HG02852 (cell line): Measurements from ENCODE around the gene CILP.
"Not testable (repeated sequence)": the region's sequence is repeated elsewhere in the genome, so short reads cannot be mapped to it uniquely, and the experiment has no call there.

Experiments used
- ATAC-seq: cut with Tn5 transposase; IDR thresholded peaks from one replicate; pipeline ENCODE4 v1.9.1; 2021; ENCODE audit warnings: mild to moderate bottlenecking, moderate library complexity; ENCODE audit not compliant: unreplicated experiment

The CILP gene

DNA sequence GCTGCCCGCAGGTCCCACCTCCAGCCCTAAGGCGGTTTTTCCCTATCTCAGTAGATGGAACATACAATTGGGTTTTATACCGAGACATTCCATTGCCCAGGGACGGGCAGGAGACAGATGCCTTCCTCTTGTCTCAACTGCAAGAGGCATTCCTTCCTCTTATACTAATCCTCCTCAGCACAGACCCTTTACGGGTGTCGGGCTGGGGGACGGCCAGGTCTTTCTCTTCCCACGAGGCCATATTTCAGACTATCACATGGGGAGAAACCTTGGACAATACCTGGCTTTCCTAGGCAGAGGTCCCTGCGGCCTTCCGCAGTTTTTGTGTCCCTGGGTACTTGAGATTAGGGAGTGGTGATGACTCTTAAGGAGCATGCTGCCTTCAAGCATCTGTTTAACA, 15.6 kb upstream of the CILP start:
- ATAC-seq, result not testable (repeated sequence)

DNA sequence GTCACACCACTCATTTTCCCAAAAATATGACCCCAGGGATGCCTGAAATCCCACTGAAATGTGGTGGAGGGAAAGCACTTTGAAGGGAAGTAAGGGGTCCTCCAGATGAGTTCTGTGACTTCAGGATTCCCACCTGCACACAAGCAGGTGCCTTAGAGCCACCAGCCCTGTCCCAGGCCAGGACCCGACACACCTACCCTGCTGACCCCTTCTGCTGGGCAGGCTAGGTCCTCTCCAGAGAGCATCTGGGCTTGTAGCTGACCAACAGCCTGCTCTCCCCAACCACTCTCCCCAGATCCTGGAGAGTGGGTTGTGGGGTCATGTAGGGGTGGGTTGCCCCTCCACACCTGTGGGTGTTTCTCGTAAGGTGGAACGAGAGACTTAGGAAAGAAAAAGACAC, 14.9 kb upstream of the CILP start:
- no peak for ATAC-seq

DNA sequence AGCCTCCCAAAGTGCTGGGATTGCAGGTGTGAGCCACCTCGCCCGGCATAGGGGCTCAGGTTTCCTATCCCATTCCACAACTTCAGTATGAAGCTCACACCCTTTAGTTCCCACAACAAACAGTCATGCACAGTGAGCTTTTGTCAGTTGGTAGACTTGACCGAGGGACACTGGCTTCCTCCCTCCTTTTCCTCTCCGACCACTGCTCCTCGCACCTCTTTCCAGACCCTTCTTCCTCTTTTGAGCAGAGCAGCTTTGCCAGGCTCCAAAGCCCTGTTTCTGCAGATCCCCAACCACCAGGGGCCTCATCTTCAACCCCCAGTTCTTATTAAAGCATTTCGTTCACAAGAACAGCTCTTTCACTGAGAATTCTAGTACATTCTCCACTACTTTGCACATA, 12.7 kb upstream of the CILP start:
- no peak for ATAC-seq

DNA sequence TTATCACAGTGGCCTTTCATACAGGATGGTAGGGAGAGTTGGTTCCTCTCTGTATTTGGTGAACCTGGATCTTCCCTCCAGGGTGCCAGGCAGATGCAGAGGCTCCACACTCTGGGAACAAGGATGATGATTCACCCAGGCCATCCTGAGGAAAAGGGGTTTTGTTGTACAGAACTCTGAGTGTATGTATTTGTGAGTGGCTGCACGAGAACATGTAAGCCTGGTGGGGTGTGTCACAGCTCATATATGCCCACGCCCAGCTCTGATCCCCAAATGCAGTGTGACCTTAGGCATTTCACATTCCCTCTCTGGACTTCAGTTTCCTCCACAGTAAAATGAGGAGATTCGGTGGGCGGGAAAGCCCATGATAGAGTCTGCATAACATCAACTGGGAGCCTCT, 11.6 kb upstream of the CILP start:
- ATAC-seq, result no peak

DNA sequence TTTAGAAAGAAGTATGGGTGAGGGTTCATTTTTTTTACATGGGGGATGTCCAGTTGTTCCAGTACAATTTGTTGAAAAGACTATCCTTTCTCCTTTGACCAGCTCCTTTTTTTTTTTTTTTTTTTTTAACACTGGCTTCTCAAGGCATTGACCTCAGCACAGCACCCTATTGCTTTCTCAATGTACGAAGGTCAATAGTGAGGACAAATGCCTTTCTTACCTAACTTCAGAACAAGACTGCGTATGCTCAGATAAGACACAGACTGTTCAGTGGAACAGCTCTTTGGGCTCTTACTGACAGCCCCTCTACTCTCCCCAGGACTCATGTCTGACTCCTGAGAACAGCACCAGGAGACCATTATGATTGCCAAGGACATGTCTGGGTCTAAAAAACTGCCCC, 10.4 kb upstream of the CILP start:
- no peak for ATAC-seq

DNA sequence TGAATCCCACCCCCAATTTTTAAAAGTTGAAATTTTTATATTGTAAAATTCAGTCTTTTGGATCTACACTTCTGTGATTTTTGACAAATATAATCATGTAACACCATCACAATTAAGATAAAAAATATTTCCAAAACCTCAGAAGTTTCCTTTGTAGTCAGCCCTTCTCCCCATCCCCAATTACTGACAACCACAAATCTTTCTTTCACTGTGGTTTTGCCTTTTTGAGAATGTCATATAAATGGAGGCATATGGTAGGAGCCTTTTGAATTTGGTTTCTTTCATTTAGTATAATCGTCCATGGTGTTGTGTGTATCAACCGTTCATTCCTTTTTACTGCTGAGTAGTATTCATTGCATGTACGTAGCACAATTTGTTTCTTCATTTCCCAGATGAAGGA, 7.9 kb upstream of the CILP start:
- ATAC-seq, result no peak

DNA sequence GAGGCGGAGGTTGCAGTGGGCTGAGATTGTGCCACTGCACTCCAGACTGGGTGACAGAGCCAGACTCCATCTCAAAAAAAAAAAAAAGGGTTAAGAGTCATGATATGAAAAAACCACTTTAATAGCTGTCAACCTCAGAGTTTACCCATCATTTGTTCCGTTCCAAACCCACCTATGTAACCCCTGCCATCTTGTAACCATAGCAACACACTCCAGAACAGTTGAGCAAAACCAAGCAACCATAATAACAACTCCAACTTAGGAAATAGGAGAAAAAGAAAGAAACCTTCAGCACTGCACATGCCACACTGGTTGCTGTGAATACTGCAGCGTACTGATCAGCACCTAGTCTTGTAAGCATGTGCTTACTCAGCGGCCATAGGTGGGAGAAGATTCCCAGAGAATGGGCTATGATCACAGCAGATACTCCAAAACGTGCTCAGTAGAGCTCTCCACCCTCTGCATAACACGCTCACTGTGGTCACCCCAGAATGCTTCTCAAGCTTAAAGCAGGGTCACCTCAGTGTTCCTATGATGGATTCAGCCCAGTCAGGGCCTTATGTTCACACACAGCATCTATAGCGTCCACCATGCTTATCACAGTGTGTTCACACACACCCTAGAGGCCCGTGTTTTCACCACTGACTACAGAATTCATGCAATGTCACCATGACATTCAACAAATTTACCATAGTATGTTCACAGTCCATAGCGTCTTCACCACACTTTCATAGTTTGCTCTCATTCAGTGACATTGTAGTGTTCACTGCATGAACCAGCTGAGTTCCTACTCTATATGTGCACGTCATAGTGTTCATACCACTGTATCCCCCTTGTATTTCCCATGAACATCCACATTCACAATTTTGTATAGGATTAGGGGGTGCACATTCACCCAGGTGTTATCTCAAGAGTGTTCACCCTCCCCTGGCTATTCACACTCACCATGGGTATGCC, 6.5 kb upstream of the CILP start:
- no peak for ATAC-seq

DNA sequence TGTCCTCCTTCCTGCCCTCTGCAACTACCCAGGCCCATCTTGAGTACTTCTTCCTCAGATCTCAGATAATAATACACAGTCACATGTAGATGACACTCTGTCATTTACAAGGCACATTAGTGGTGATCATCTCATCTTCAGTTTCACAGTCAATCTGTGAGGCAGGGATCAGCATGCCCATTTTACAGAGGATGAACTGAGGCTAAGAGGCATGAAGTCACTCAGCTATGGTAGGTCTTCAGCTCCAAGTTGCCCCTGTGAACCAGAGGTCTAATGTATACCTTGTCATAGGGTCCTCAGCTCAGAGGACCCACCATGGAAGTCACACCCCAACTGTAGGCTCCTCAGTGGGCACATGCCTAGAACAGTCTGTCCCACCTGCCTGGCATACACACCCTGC, 4.2 kb upstream of the CILP start:
- no peak for ATAC-seq

DNA sequence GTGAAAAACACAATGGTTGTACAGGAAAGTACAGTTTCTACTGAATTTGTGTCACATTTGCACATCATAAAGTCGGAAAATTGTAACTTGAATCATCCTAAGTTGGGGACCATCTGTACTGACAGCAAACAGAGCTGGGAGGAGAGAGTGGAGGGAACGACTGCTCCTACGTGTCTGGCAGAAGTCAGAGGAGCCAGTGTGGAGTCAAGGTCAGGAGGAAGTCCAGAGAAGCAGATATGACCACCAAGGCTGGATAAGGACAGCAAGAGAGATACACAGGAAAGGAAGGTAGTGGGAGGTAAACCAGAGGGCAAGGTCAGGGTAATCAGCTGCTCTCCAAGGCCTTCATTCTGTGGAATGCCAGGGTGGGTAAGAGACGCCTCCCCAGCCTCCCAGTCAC, 2.7 kb upstream of the CILP start:
- ATAC-seq, result no peak

DNA sequence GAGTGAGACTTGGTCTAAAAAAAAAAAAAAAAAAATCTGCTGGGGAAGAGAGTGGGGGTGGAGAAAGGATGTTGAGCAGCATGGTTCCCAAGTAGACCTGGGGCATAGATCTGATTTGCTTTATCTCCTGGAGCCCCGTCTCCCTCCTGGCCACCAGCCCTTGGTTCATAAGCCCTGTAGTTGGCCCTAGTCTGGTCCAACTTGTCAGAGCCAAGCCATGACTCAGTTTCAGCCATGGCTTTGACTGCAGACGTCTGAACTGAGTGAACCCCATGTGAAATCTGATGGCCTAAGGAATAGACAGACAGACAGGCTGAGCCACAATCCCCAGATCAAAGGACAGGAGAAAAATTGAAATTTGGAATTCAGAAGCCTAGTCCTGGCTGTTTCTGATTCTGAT, 2.0 kb upstream of the CILP start:
- ATAC-seq, result no peak

DNA sequence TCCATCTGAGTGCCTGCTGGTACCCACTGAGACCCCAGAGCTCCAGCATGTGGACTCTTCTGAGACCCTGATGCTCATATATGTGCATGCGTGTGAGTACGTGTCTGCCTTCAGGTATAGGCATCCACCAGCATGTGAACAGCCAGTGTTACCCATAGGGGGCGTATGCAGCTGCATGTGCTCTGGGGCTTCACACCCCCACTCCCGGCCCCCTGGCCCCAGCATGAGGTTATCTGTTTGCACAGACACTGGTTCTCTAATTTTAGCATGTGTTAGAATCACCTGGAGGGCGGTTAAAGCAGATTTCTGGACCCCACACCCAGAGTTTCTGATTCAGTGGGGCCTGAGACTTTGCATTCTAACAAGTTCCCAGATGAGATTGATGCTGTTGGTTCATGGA, 824 bp upstream of the CILP start:
- ATAC-seq, result no peak

DNA sequence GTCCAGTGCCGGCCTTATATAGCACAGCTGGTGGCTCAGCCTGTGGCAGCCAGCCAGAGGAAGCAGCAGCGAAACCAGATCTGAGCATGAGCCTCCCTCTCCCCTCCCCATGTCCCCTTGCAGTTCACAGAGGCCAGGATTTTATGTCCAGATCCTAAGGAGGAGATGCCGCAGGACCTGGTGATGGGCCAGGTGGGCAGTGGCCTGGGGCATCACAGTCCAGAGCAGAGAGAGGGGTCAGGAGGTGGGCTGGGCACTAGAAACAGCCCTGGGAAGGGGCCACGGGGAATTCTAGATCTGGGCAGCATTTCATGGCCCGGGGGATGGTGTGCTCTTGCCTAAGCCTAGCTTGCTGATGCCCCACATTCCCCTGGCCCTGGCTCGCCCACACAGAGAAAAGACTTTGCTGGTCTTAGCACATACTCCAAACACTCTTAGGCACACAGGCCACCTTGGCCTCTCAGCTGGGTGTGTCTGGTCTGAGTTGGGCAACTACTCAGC, 259 bp upstream of the CILP start:
- no peak for ATAC-seq

DNA sequence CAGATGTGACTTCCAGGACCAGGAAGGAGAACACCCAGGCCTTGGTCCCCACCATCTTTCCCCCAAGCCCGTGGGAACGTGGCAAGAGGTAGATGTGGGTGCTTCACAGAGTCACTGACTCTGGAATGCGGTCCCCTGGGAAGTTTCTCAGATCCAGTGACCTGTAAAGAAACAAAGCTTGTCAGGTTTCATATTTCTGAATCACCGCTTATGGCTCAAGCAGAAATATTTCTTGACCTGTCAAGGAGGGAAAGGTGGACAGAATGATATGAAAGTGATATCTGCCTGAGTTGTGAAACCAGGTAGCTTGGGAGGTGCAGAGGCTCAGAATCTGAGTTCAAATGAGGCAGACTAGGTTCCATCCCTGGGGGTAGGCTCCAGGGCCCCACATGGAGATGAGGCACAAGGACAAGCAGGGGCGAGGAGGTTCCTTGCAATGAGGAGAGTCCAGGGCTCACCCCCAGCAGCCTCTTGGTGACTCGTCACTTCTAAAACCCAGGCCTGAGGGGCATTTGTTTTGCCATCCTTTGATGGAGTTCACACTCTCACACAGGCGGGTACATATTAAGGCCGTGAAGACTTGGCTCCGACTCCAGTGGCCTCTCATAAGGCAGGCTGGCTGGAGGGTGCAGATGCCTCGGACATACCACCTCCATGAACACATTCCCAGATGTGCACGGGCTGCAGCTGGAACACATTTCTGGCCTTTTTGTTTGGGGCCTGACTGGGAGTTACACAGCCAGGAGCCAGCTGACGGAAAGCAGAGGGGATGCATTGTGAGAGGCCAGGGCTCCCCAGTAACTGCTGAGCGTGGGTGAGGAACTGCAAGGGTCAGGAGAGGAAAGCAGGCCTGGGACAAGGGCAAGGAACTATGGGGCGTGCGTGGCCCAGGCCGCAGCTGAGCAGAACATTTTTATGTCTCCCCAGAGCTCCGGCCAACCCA, 1.3 kb downstream of the CILP start:
- ATAC-seq, result no peak

DNA sequence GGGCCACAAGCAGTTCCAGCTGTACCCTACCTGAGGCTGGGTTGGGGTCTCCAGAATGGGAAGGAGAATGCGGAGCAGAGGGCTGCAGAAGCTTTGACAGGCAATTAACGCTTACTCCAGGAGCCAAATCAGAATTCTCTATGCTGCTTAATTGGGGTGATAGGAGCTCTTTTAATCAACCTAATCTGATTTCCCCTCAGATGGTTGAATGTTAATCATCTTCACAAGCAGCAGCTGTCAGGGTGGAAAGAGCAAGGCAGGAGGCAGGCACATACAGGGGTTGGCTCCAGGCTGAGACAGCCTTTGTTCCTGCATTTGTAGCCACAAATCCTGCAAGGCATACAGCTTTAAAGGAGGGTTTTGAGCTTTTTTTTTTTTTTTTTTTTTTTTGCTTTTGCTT, 2.6 kb downstream of the CILP start:
- no peak for ATAC-seq

DNA sequence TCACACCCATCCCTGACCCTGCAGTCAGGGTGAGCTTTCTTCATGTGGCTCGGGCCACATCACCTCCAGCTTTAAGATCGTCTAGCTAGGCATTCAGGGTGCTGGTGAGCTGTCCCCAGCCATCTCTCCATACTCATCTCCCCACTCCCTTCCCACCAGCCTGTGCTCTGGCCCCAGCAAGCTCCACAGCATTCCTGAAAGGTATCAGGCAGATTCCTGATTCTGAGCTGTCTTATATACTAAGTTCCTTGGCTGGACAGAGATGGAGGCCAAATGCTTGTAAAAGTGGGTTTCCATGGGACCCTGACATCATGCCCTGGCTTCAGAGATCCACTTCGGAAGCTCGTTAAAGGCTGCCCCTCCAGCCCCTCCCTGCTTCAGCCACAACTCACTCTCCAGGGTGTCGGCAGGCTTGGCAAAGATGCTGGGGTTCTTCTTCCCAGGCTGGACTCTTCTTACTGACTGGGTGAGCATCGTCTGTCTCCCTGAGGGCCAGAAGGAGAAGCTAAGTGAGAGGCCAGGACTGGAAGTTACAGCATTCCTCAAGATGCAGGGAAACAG, 3.9 kb downstream of the CILP start:
- ATAC-seq, result no peak

DNA sequence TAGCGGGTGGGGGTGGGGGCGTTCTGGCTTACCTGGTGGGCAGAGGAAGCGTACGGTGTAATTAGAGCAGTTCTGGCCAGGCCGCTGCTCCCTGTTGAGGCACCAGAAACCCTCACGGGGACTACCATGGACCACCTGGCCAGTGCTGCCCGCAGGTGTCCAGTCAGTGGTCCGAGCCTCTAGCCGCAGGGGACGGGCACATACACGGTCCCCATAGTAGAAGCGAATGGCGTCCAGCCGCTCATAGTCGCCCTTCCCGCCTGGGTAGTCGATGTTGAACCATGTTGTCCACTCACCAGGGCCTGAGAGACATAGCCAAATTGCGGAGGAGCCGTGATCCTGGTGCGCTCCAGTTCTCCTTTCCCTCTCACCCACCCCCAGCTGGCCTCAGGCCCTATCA, 4.5 kb downstream of the CILP start:
- no peak for ATAC-seq

DNA sequence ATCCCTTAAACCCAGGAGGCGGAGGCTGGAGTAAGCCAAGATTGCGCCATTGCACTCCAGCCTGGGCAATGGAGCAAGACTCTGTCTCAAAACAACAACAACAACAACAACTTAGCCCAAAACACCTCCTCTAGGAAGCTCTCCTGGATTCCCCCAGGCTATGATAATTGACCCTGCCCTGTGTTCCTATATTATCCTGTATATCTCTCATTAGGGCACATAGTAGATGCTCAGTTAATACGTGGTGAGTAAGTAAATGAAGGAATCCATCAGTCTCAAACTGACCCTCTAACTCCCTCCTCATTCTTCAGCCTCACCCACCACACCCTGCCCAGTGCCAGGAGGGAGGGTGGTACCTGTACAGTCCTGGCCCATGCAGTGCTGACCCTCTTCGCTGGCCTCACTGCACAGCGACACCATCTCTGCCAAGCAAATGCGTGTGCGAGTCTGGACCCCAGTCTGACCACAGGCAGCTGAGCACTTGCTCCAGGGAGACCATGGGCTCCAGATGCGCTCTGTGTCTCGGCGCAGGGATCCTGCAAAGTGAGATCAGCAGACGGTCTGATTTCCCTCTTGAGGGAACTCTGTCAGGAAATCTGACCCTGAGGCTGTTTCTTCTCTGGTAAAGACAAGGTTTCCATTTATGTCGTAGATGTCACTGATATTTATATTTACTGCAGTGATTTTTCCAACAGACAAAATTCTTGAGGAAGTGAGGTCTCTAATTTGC, 6.2 kb downstream of the CILP start:
- ATAC-seq, result no peak

DNA sequence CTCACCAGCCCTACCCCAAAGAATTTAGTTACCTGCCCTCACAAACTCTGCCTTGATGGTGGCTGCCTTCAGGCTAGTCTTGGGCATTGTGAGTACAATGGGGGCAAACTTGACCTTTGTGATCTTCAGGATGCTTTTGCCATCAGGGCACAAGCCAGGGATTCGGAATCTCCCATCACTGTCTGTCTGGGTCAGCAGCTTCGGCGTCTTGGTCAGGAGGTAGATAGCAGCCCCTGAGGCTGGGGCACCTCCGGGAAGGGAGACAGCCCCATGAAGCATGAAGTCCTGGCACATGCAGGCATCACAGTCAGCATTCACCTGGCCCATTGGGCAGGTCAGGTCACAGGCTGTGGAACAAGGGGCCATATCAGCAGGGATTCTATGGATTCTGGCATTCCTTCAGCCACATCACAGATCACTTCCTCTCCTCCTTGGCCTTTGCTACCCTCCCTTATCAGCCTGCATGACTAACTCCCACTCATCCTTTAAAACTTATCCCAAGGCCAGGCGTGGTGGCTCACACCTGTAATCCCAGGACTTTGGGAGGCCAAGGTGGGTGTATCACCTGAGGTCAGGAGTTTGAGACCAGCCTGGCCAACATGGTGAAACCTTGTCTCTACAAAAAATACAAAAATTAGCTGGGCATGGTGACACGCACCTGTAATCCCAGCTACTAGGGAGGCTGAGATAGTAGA, 6.9 kb downstream of the CILP start:
- ATAC-seq, result no peak

DNA sequence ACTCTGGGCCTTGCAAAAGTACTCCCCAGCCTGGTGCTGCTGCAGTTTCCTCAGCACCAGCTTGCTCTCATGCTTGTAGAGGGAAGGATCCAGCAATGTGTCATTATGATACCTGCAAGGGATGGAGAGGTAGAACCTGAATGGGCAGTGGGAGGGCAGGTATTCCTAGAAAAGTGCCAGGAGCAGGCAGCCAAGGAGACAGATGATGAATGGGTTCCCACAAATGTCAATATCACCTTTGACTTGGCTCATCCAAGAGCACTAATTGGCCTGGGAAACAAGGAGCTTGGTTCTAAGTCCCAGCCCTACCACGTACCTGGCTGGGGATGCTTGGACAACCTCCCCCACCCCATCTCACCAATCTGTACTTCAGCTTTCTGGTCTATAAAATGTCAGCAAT, 9.4 kb downstream of the CILP start:
- no peak for ATAC-seq

DNA sequence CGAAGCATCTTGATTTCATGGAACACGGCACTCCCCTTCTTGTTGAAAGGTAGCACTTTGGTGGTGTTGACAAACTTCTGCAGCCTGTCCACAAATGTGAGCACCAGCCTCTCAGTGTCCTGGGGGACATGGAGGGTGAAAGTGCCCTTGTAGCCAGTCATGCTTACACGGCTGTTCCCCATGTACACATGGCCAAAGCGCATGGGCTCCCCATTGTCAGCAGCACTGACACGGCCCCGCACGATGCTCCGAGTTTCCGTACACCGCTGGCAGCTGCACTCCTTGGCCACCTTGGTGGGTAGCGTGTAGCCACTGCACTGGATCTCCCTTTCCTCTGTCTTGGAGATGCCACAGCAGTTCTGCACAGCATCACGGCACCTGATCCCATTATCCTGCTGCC, 12.7 kb downstream of the CILP start:
- ATAC-seq, result no peak
